GM12878 (cell line): ENCODE data around the gene TPGS2.

Source experiments
- BRCA1 ChIP-seq: IDR thresholded peaks from 2 replicates; pipeline ENCODE4 v1.6.1; 2011; ENCODE audit warnings: low read depth, low read length, improper control_type of control experiment
- CTCF ChIP-seq, 3 experiments: IDR thresholded peaks in 2 of 3; conservative IDR thresholded peaks in 1 of 3; 2 replicates each; pipeline ENCODE4 v1.5.1; 2011; ENCODE audit warnings: low read depth in 3 of 3, low read length in 3 of 3, mild to moderate bottlenecking in 3 of 3, control low read depth in 2 of 3, moderate library complexity in 2 of 3, inconsistent platforms in 1 of 3, mixed read lengths in 1 of 3; ENCODE audit not compliant: control insufficient read depth in 2 of 3, insufficient read depth in 1 of 3; ENCODE audit errors: extremely low read depth in 1 of 3
- FOXK2 ChIP-seq: fragments of 450-650 bp; IDR thresholded peaks from 2 replicates; pipeline ENCODE4 v1.6.1; 2017; ENCODE audit warnings: mild to moderate bottlenecking, moderate library complexity
- MAX ChIP-seq: IDR thresholded peaks from 2 replicates; pipeline ENCODE4 v1.6.1; 2012; ENCODE audit warnings: low read depth, low read length, improper control_type of control experiment
- NKRF ChIP-seq: fragments of 450-650 bp; conservative IDR thresholded peaks from 2 replicates; pipeline ENCODE4 v1.6.1; 2017; ENCODE audit warnings: mild to moderate bottlenecking, moderate library complexity
- POLR2A ChIP-seq: IDR thresholded peaks from 2 replicates; pipeline ENCODE4 v1.6.1; 2011; ENCODE audit warnings: low read depth, mild to moderate bottlenecking, low read length

GRCh38 chr18:36814994-36815393 lies 13.8 kb downstream of the TPGS2 start:
- TF ChIP-seq NKRF (no peak), FOXK2 (no peak), POLR2A (no peak), MAX (no peak), BRCA1 (no peak), CTCF (IDR thresholded peaks at IDR 0.05 in 2 of 3, conservative IDR thresholded peaks at IDR 0.05 in 1 of 3; ENCODE audit: control insufficient read depth in 2 of 3, extremely low read depth in 1 of 3, insufficient read depth in 1 of 3, low read depth in 3 of 3, low read length in 3 of 3) (no peak)
